PC-3 (cell line): ENCODE data around the gene GFRA3.

Source experiments
- EZH2 ChIP-seq: fragments of 300-600 bp; sonication (generic); IDR thresholded peaks from one replicate; pipeline ENCODE4 v1.6.1; 2017; ENCODE audit warnings: antibody characterized with exemption, mild to moderate bottlenecking, low read length; ENCODE audit not compliant: unreplicated experiment
- TF ChIP-seq, protein P1 (sequence below): fragments of 300-600 bp; sonication (generic); conservative IDR thresholded peaks from 2 replicates; pipeline ENCODE4 v1.5.1; 2017; ENCODE audit warnings: antibody characterized with exemption, low read depth, mild to moderate bottlenecking, low read length

DNA sequence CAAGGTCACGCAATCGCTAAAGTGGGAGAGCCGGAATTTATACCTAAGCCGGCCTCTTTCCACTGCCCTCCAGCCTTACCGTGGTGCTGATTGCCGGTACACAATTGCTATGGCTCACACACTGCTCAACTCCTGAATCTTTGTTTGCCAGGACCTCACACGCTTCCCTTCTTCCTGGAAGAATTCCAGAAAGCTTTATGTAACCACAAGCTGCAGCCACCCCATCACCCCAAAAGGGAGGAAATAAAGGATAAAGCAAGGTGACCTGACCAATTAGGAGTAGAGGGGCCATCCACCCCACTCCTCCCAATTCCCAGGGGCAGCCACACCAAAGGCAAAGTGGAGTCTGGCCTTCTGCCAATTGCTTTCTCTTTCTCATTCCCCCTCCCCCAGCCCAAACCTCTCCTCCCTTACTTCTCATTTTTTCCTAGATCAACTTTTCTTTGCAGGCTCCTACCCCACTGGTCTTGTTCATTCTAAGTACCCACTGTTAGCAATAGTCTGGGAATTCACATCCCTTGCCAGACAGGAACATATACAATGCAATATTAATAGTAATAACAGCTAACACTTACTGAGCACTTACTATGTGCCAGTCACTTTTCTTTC is 43.3 kb downstream of the GFRA3 start:
- TF ChIP-seq, protein P1, sequence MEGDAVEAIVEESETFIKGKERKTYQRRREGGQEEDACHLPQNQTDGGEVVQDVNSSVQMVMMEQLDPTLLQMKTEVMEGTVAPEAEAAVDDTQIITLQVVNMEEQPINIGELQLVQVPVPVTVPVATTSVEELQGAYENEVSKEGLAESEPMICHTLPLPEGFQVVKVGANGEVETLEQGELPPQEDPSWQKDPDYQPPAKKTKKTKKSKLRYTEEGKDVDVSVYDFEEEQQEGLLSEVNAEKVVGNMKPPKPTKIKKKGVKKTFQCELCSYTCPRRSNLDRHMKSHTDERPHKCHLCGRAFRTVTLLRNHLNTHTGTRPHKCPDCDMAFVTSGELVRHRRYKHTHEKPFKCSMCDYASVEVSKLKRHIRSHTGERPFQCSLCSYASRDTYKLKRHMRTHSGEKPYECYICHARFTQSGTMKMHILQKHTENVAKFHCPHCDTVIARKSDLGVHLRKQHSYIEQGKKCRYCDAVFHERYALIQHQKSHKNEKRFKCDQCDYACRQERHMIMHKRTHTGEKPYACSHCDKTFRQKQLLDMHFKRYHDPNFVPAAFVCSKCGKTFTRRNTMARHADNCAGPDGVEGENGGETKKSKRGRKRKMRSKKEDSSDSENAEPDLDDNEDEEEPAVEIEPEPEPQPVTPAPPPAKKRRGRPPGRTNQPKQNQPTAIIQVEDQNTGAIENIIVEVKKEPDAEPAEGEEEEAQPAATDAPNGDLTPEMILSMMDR, result no peak
- TF ChIP-seq EZH2, result no peak
